Stimulated activated CD8-positive, alpha-beta memory T cell treated with anti-CD3 and anti-CD28 coated beads, Interleukin-7, amount 100 ng/mL, for 24 hours (primary cell): ENCODE measurements around the gene CEMIP.
A peak's percentile ranks its signal among the peaks of the same experiment; 100 is the strongest.

Experiments used
- DNase-seq: peaks from one replicate; pipeline ENCODE4 v3.0.0-alpha.2; 2020; ENCODE audit warnings: low read depth

The CEMIP gene, protein sequence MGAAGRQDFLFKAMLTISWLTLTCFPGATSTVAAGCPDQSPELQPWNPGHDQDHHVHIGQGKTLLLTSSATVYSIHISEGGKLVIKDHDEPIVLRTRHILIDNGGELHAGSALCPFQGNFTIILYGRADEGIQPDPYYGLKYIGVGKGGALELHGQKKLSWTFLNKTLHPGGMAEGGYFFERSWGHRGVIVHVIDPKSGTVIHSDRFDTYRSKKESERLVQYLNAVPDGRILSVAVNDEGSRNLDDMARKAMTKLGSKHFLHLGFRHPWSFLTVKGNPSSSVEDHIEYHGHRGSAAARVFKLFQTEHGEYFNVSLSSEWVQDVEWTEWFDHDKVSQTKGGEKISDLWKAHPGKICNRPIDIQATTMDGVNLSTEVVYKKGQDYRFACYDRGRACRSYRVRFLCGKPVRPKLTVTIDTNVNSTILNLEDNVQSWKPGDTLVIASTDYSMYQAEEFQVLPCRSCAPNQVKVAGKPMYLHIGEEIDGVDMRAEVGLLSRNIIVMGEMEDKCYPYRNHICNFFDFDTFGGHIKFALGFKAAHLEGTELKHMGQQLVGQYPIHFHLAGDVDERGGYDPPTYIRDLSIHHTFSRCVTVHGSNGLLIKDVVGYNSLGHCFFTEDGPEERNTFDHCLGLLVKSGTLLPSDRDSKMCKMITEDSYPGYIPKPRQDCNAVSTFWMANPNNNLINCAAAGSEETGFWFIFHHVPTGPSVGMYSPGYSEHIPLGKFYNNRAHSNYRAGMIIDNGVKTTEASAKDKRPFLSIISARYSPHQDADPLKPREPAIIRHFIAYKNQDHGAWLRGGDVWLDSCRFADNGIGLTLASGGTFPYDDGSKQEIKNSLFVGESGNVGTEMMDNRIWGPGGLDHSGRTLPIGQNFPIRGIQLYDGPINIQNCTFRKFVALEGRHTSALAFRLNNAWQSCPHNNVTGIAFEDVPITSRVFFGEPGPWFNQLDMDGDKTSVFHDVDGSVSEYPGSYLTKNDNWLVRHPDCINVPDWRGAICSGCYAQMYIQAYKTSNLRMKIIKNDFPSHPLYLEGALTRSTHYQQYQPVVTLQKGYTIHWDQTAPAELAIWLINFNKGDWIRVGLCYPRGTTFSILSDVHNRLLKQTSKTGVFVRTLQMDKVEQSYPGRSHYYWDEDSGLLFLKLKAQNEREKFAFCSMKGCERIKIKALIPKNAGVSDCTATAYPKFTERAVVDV (N-terminal part only)

DNA sequence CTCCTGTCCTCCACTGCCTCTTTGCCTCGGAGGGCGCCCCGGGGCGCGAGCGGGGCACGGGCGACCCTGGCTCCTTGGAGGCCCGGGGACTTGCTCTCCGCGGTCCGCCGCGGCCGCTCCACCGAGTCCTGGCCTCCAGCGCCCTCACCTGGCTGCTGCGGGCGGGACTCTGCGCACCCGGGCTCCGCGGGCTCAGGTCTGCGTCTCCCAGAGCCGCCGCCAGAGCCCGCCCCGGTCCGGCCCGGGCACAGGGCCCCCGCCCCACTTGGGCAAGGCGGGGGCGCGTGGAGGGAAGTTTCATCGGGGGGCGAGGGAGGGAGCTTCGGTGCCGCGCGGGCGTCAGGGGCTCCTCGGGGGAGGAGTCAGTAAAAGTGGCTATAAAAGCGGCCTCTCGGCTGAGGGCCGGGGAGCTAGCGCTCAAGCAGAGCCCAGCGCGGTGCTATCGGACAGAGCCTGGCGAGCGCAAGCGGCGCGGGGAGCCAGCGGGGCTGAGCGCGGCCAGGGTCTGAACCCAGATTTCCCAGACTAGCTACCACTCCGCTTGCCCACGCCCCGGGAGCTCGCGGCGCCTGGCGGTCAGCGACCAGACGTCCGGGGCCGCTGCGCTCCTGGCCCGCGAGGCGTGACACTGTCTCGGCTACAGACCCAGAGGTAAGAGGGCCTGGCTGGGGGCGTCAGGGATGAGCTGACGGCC is at the start of gene CEMIP:
TSS of gene CEMIP (plus strand) at position 407 of the 694 bp plus-strand sequence. CDS start 94,510 bp downstream, outside the sequence.
- peak; percentile 21 for DNase-seq

DNA sequence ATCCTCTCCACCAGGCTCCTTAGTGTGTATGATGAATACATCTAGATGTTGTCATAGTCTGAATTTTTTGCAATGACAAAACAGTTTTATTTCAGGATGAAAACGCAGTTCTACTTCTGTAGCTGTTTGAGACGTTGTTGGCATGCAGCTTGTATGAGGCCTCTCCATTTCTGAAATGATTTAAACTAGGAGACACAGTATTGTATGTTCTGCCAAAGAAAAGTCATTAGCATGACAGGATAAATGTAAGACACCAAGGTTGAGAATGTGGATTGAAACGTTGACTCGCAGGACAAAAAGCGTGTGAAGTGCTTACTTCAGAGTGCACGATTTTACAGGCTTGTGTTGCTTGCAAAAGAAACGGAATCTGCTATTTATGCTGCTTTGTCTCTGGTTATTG is 48.8 kb upstream of the CEMIP start:
- no peak for DNase-seq

DNA sequence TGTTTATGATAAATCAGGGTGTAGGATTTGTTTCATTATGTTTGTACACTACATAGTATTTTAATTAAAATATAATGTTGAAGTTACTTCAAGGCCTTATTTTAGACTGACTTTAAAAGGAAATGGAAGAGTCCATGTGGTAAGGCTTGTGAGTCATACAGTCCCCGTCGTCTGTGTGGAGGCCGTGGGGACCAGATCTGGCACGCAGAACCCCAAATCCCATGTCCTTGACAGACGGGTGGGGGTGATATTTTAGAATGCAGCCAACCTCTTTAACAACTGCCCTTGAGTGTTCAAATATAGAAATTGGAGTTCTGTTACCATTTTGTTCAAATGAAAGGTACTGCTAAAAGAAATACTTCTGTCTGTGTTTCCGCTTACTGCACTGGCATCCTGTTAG is 48.2 kb upstream of the CEMIP start:
- DNase-seq: no peak

DNA sequence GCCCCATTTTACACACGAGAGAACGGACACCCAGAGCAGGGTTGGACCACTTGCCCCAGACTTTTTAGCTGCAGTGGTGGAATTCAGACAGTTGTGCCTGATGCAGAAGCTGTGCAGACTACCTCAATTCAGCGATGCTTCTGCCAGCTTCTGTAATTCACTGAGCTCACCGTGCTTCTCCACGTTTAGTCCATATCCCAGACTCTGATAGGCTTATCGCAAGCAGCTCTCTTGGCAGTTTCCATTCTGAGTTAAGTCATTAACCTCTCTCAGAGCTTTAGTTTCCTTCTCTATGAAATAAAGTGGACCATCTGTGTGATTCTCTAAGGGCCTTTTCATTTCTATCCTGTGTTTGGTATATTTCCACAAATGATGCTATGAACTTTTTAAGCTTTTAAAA is 47.0 kb upstream of the CEMIP start:
- no peak for DNase-seq

DNA sequence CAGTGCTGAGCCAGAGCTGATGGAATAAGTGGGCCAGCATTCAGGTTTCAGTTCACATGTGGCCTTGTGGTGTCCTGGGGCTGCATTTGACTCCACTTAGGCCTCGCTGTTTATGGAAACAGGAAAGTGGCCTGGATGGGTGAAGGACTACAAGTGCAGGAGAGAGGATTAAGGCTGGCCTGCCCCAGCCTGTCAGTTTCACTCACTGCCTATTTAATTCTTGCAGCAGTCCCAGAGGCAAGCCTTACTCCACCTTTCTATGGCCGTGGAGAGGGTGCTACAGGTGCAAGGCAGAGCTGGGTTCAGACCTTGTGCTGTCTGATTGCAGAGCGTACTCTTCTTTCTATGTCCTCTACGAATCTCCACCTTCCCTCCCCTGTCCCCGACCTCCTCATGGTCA is 46.4 kb upstream of the CEMIP start:
- no peak for DNase-seq

DNA sequence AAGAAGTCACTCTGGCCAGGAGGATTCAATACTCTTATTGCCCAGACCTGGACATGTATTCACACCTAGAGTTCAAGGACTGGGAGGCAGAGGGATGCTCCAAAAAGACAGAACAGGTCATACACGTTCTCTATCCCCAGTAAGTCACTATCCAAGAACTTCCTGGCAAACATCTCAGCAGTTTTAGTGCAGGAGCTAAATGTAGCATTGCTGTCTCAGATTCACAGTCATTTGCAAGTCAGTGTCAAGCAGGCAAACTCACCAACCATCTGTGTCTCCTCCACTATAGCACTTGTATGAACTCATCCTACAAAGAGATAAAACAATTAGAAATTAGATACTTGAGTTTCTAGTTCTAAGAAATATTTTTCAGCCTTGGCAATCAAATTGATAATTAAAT is 45.7 kb upstream of the CEMIP start:
- no peak for DNase-seq

DNA sequence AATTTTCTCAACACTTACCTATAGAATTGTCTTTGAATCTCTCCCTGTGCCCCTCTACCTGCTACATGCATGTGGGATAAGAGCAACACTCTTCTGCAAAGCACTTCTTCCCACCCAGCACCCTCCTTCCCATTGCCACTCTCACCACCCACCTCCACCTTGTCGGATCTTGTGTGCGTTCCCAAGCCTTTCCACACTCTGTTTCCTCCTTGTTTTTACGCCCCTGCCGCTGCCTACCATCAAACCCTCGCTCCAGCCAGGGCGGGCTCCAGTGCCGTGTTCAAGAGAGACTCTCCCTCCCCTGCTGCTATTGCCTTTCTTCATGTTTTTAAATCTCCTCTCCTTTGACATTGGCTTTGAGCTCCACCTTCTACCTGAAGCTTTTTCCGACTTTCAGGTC is 43.8 kb upstream of the CEMIP start:
- no peak for DNase-seq

DNA sequence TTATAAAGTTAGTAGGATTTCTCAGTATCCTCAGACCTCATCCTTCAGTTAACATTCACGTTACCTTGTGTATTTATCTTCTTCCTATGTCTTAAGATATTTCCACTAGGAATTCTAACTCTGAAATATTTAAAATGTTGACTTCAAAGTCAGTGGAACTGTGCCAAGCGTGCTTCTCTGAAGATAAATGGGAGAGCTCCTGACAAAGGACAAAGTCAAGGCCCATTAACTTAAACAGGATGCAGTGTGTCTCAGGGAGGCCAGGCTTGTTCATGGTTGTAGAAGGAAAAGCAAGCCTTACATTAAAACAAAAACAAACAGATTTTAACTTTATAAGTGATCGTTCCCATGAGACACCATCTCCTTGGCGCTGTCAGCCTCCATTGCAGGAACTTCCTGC is 42.6 kb upstream of the CEMIP start:
- DNase-seq: no peak

DNA sequence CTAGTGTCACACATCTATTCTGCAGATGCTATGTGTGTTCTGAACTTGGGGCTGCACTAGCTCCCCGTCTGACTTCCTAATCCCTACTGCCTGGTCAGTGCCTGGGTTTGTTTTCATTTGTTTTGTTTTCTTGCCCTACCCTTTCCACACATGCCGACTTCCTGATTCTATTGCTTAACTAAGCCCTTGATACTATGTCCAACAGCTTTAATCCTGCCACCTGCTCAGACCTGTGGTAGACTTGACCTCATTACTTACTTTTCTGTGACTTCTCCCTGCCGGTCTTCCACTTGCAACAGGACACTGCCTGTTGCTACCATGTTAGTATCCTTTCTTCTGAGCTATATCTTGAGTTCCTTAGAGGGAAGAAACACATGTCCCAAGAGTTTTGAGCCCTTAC is 39.3 kb upstream of the CEMIP start:
- DNase-seq: no peak

DNA sequence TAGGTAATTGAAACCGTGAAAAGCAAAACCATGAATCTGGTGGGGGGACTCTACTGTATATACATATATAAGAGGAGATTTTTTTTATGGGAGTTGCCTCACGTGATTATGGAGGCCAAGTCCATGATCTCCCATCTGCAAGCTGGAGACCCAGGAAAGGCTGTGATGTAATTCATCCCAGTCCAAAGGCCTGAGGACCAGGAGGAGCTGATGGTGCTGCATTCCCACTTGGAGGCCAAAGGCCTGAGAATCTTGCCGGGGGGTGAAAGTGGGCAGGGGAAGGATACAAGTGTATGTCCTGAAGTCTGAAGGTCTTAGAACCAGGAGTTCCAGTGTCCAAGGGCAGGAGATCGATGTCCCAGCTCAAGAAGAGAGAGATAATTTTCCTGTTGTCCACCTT is 37.1 kb upstream of the CEMIP start:
- no peak for DNase-seq

DNA sequence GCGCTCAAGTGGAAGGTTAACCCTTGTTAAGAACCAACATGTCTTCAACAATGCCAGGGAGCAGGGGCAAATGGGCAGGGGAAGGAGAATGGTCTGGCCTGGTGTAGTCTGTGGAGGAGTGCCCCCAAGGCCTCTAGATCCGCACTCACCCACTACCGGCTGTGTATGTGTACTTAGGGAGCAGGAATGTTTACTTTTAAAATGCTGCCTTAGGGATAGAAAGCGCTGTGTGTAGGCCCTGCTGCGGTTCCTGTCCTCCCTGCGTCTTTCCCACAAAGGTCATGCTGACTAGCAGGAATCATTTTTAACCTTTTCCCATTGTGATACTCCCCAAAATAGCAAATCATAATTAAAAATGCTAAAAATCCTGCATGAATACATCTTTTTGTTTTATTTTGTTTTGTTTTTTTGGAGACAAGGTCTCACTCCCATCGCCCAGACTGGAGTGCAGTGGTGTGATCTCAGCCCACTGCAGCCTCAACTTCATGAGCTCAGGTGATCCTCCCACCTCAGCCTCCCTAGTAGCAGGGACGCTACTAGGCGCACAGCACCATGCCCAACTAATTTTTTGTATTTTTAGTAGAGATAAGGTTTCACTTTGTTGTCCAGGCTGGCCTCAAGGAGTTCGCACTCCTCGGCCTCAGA is 35.9 kb upstream of the CEMIP start:
- DNase-seq: no peak

DNA sequence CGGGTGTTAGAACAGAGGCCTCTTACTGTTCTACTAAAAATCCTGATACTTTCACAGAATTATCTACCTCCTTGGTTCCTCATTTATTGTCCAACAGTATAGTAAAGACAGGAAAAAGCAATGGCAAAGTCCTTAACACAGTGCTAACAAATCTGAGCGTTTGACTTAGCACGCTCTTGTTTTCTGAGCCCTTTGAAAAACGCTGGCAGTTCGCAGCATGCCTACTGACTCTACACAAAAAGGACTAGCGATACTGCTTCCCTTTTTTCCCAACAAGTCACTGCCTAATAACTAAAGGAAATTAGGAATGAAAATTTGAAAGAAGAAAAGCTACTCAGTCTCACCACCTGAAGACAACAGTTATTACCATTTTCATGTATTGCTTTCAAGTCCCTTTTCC is 34.8 kb upstream of the CEMIP start:
- DNase-seq: no peak

DNA sequence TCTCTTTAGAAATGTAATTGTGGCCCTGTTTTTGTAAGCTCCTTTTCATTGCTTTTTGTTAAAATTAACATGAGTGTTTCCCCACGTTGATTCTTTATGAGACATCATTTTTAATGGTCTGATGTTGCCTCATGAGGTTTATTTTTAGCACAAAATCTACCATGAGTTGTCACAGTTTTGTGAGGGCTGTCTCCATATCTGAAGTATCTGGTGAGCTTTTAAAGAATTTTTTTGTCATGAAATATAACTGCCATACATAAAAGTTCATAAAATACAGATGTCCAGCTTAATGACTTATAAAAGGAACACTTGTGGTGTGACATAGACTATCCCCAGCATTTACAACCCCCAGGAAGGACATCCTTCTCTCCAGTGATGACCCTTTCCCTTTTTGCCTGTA is 34.3 kb upstream of the CEMIP start:
- no peak for DNase-seq

DNA sequence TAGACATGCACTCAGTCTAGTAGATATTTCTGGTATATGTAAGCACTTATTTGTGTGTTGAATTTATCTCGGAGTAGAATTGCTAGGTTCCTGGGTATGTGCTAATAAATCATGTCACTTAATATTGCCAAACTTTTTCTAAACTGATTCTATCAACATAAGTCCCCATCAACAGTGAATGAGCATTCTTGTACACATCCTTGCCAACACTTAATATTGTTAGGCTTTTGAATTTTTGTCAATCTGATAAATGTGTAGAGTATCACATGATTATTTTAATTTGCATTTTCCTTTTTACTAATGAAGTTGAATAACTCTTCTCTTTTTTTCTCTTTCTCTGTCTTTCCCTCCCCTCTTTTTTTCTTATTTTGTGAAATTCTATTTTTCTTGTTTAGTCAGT is 33.3 kb upstream of the CEMIP start:
- no peak for DNase-seq

DNA sequence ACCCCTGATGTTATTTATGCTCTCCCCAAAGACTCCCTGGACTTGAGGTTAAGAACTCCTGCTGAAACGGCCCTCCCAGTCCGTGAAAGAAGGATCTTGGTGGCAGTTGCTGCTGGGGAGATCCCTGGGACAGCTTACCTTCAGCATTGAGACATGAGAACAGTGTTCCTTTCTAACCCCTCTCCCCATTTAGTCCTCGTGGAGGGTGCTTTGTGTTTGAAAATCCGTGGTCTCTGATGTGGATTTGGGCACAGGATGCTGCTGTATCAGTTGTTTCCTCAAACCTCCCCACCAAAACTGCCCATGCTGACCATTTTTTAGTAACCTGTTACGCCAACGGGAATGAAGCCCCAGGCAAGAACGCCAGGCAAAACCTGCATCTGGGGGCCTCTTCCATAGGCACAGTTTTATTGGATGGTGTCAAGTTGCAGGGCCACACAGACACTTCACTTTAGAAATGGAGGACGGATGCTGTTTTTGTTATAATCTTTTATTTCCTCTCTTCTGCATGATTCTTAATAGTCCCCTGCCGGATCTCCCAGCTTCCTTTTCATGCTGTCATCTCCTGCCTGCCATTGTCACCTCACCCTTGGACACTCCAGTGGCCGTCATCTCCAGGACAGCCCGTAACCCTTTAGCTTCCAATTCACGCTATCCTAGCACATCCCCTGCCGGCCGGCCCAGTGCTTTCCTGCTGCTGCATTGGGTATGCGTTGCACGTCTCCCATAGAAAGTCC is 31.7 kb upstream of the CEMIP start:
- DNase-seq: no peak

DNA sequence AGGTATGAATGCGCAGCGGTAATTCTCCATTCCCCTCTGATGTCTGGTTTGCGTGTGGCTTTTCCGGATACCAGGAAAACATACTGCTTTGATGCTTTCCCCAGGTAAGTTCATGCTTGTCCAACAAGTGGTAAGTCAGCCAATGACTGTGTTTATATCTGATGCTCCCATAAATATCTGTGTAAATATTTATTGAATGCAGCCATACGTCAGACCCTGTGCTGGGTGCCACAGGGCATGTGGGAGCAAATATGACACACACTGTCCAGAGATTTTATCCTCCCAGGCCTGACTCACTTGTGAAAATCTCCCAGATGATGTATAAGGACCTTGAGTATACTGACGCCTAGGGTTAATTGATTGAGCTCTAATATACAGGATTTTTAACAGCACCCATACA is 29.6 kb upstream of the CEMIP start:
- DNase-seq: no peak

DNA sequence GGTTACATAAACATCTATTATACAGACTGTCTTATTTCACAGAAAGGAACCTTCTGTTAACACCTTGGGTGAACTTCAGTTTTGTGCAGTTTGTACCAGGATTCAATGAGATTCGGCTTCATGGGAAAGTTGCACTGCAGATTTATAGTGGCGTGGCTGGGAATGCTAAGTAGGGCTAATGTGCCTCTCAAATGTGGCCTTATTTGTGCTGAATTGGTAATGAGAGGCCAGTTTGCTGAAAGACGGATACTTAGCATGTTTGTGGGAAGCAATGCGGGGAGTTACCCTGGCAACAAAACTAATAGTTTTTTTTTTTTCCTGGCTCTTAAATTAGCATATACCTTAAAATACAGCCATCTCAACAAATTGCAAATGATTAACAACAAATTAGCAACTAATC is 28.6 kb upstream of the CEMIP start:
- no peak for DNase-seq

DNA sequence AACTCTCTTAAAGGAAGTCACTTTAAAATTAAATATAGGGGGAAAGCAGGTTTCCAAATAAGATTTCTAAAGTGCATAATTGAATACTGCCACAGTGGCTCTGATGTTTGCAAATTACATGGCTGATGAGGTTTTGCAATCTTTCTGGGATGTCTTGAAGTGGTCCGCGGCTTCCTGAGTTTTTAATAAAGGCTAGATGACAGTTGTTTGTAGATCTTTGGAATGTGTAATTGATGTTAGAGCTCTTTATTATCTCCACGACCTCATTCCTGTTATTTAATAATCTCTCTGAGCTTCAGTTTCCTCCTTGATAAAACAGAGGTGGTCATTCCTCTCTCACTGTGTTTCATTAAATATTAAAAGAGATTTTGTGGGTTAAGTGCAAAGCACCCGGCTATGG is 27.0 kb upstream of the CEMIP start:
- no peak for DNase-seq

DNA sequence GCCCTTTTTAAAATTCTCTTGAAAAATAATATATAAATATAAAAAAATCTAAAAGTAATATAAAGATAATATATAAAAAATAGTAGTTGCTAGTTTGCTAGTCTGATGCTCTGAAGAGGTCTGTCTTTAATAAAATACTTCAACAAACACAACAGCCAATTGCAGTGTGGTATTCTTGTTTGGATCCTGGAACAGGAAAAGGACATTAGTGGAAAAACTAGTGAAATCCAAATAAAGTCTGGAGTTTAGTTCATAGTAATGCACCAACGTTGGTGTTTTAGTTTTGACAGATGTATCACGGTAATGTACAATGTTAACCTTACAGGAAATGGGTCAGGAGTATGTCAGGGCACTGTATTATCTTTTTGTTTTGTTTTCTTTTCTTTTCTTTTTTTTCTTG is 26.0 kb upstream of the CEMIP start:
- no peak for DNase-seq

DNA sequence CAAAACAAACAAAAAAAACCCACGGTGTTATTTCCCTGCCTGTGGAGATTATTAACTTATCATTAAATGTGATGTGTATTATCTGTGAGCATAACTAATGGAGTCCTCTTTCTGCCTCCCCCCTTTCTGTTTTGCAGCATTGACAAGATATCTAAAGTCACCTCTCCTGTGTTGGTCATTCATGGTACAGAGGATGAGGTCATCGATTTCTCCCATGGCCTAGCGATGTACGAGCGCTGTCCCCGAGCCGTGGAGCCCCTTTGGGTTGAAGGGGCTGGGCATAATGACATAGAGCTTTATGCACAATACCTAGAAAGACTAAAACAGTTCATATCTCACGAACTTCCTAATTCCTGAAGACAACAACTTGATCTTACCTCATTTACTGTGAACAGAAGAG is 25.2 kb upstream of the CEMIP start:
- DNase-seq: no peak

DNA sequence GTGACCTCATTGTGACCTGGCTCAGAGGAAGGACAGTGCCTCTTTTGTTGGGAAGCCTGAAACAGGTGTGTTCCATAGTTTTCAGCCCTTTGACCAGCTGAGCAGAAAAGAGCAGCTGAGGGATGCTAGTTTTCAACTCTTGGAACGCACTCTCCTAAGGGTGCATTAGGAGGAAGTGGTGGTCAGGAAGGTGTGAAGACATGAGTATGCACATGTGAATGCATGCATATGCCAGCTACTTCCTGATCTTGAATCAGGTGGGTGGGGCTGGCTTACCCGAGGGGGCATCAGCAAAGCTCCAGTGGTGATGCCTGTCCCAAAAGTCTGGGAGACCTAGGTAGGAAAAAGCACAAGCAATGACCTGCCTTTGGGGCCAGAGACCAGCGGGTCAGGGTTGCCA is 23.3 kb upstream of the CEMIP start:
- DNase-seq: no peak
